NOMO-1 (cell line): ENCODE measurements around the gene BACH2.
A peak's percentile ranks its signal among the peaks of the same experiment; 100 is the strongest.
"Not testable (repeated sequence)": the region's sequence is repeated elsewhere in the genome, so short reads cannot be mapped to it uniquely, and the experiment has no call there.

Experiments
- DNase-seq, 2 experiments: peaks; one replicate each; lab custom pipeline; 2025; ENCODE audit not compliant: unreplicated experiment in 2 of 2; lab: John Stamatoyannopoulos, UW

Gene BACH2

DNA sequence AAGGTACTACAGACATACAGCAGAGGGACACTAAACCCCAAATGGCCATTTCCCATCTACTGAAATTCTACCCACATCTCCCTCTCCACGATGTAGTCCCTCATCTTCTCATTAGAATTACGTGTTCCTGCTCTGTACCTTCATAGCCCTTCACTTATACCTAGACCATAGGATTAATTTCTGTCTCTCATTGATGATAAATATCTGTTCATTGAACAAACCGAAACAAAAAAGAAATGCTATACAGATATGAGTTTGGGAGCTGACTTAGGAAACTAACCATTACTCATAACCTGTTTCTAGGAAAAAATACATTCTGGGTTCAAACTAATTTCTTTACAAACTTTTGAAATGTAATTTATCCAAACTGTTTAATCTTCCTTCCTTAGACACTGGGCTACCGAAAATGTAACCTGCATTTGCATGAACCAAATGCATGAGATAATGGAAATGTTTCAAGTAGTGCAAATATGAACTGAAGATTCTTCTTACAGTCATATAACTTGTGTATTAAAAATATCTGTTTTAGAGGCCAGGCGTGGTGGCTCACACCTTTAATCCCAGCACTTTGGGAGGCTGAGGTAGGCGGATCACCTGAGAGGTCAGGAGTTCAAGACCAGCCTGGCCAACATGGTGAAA lies 317.0 kb downstream of the BACH2 start:
- DNase-seq = no peak

DNA sequence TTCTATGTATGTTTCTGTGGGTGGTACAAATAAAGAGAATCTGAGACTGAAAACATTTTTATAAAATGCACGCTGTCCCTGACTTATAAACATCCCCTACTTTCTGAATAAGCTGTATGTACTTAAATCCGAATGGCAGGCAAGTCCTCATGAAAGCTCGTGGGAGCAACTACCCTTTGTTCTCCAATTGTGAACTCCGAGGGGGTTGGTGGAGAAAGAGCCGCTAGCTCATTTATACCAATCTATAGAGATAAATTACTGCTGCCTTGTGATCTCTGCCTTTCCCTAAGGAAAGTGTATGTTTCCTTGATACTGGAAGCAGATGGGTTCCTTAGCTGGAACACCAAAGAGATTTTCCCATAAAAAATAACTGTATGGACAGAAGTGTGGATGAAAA lies 317.9 kb downstream of the BACH2 start:
- no peak for DNase-seq

DNA sequence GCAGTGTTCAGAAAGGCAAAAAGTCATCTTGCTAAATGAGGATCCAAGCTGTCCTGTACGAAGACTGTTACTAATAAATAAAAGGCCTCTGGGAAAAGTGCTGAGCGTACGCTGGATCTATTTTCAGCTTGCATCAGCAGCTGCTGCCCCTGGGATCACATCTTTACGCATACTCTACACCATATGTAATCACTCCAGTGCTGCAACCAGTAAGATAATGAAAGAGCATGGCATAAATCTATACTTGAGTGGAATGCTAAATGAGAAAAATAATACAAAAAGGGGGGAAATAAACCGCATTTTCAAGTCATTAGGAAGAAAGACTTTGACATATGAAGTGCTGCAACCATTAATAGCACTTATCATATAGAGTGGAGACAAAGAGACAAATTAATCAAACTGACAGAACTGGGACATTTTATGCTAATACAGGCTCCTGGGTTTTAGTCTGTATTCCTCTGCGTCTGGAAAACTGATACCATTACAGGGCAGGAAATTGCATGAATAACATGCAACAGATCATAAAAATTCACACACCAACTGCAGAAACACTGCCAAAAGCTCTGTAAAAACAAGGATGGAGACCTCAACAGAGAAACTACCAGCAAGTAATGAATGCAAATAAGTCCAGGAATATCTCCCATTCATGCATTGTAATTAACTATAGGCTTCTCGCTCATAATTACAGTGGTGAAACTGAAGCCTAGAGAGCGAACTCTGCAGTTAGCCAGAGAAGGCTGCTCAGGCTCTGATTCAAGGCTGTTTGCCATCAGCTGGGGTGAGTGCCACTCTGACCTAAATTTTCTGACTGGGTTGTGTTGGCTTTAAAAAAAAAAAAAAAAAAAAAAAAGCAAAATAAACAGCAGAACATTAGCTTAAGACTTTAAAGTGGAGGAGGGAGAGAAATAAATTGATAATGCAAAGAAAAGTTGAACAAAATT lies 318.6 kb downstream of the BACH2 start:
- no peak for DNase-seq

DNA sequence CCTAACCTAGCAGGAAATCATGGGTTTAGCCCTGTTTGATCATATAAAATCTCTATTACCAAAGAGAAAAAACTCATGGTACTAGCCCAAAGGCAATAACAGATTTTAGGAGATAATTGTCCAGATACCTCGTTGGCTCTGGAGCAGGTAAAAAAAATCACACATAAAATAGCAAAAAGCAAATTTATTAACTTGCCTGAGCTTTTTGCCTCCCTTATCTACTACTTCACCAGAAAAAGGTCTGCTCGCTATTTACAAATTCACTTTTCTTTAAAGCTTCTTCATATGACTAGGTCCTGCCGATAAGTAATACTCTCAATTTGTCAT lies 320.0 kb downstream of the BACH2 start:
- no peak for DNase-seq

DNA sequence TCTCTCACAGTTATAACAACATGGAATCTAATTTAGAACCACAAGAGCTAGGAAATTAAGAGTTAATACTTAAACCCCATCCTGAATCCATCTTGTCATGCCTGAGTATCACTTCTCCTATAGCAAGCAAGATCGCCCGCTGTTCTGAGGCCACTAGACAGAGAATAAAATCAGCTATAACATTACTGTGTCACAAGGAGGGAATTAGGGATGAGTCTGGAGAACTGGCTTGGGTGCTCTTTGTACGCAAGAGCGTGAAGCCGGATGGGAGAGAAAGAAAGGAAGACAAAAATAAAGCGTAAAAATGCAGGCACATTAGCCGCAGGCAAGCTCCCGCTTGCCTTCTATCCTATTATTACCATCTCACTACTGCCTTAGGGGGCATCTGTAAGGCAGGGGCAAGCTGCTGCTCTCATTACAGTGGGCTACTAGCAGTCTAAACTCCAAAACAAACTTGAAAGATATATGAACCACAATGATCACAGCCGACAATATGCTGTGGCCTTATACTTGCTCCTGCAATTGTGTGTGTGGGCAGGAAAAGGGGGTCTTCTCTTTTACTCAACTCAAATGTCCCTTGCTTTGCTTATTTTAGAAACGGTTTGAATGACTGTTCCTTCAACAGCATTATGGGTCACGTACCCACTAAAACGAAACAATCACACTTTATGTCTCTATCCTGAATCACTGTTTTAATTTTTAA lies 320.5 kb downstream of the BACH2 start:
- DNase-seq = no peak

DNA sequence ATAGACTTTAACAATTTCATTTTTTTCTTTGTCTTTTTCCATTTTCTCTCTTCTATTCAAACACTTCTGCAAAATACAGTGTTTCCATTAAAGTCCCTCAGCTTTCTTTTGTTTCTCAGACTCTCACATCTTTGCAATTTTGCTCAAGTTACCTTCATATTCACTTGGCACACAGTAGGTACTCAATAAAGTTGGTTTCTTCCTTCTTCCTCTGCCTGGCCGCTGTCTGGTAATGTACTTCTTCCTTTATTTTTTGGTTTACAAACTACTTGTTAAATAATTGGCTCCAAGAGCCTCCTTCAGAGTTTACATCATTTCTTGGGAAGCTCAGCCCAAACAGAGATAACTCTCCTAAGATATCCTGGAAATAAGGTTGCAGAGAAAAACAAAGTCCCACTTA lies 321.3 kb downstream of the BACH2 start:
- no peak for DNase-seq

DNA sequence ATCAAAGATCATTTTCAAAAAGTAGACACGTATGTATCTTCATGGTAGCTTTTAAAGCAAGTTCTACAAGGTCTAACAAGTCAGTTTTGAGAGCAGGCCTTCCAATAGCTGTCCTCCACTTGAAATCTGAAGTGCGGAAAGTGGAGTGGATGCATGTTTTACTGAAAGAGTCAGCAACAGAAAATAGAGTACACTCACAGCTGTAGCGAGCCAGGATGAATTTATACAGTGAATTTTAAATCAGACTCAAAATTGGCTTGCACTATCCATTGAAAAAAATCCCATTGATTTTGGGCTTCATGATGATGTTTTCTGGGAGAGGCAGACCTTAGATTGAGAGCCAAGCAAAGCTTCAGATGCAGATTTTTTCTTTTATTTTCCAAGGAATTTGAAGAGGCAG lies 321.8 kb downstream of the BACH2 start:
- no peak for DNase-seq

DNA sequence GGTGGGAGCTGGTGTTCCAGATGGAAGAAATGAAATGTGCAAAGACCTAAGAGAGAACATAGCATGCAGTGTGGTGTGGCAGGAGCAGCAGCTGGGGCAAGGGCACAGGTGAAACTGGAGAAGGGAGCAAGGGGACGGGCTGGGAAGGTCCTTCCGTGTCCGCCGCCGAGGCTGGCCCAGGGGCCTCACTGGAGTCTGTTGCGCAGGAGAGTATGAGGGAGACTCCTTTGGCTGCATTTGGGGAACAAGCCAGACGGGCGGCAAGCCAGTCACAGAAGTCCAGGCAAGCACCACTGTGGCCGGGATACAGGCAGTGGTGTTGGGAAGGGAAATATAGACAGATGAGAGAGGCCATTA lies 324.6 kb downstream of the BACH2 start:
- no peak for DNase-seq

DNA sequence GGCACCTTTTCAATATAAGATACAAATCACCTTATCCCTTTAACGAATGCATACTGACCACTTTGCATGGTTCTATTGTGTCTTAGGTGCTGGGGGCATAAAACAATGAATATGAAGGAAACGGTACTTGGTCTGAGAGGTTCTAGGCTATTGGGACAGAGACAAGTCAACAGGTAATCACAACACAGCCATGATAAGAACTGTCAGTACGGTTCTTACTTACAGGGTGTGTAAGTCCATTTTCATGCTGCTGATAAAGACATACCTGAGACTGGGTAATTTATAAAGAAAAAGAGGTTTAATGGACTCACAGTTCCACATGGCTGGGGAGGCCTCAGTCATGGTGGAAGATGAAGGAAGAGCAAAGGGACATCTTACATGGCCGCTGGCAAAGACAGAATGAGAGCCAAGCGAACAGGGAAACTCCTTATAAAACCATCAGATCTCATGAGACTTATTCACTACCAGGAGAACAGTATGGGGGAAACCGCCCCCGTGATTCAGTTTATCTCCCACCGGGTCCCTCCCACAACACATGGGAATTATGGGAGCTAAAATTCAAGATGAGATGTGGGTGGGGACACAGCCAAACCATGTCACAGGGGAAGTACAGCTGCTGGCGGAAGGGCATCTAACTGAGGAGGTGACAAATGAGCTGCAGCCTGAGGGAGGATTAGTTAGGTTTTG lies 325.2 kb downstream of the BACH2 start:
- not testable (repeated sequence) for DNase-seq

DNA sequence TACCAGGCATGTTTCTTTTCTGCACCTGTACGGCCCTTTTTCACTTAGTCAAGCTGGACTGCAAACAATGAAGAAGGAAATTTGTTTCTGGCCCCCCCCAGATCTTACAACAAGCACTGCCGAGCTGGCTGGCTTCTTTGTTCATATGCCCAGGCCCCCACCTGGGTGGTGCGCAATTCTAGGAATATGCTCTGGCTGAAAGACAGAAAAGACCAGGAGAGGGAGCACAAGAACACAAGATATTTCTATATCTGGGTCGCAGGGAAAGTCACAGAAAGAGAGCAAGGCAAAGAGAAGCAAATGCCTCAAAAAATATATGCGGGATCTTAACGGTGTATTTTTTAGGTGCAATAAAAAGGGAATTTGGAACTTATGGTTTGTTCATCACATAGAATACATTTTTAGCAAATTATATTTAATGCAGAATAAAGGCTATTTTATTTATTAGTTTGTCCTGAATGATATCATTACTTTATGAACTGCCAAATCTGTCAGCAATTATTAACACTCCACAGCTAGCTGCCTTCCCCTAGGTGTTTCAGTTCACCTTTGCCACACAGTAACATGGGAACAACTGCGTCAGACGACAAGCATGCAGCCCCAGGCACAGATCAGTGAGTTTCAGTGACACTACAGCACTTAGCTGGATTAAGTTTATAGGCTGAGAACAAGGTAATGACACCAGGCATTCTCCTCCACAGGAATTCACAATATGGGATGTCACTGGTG lies 325.9 kb downstream of the BACH2 start:
- peak; percentile 51 to 70 for DNase-seq

DNA sequence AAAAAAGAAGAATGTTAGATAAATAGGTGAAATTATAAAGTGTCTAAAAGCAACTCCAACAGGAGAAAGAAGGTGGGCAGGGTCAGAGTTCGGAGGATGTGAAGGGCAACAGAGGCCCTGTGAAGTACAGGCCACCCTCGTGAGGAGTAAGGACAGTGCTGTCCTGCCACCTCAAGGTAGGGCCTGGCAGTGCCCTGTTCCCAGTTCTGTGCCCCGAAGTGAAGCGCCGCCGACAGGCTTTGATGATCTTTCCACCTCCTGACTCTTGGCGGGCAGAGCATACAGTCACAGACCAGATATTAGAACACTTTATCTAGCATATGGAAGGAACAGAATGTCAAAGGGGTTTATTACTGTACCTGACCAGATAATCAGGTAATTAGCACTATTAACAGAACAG lies 326.6 kb downstream of the BACH2 start:
- DNase-seq = no peak

DNA sequence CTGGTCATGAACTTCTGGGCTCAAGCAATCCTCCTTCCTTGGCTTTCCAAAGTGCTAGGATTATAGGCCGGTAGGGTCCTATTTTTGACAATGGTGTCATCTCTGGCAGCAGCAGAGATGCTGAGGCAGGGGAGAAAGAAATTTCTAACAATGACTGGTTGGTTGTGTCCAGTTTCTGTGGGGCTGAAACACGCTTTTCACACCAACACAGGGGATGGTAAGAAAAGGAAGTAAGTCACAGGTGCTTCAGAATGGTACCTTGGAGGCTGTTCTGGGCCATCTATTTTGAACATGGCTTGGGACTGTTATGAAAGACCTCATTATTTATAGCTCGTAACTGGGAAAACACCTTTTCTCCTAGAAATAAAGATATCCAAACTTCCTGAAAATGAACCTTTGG lies 329.7 kb downstream of the BACH2 start:
- no peak for DNase-seq

DNA sequence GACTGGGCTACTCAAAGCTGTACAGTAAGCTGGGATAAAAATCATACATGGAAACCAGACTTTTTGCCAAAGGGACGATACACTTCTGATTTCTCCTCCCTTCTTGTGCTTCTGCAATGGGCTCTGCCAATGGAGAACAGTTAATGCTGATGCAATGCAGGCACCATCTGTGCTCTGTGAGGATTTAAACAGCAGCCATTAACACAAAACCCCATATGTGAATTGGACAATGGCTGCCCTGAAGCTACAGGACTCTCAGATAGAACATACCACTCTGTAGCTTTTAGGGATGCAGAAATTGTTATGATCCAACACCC lies 330.5 kb downstream of the BACH2 start:
- no peak for DNase-seq

DNA sequence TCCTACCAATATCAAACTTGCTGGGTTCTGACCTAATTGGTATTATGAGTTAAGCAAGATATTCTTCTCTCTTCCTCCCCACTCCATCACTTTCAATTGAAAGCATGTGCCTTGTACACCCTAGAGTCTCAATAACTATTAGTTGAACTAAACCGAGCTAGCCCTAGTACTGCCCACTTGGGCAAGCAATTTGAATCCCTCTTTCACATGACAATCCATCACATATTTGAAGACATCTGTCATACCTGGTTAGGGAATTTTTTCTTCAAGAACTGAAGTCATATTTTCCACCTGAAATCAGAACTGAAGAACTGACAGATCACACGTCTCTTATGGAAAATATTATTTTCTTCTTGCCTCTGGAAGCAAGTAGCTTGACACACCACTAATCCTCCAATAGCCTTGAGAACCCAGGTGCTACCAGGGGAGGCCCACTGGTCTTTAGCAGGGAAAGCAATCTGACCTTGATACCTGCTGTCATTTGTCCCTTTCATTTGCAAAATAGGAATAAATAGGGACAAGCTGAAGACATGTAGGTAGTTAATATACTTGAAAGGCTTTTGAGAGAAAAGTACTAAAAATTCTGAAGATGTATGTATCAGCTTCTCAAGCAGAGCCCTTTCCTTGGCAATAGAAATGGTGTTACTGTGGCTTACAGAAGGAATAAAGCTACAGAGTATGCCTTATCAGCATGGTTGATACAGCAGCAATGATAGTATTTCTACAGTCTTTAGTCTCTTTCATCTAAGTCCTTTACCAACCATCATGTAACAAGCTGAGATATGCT lies 331.0 kb downstream of the BACH2 start:
- DNase-seq = no peak

DNA sequence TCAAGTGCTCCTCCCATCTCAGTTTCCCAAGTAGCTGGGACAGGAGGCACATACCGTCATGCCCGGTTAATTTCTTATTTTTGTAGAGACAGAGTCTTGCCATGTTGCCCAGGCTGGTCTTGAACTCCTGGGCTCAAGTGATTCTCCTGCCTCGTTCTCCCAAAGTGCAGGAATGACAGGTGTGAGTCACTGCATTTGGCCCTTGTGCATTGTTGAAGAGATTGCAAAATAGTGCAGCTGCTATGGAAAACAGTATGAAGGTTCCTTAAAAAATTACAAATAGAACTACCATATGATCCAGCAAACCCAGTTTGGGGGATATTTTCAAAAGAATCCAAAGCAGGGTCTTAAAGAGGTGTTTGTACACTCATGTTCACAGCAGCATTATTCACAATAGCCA lies 333.3 kb downstream of the BACH2 start:
- DNase-seq = no peak

DNA sequence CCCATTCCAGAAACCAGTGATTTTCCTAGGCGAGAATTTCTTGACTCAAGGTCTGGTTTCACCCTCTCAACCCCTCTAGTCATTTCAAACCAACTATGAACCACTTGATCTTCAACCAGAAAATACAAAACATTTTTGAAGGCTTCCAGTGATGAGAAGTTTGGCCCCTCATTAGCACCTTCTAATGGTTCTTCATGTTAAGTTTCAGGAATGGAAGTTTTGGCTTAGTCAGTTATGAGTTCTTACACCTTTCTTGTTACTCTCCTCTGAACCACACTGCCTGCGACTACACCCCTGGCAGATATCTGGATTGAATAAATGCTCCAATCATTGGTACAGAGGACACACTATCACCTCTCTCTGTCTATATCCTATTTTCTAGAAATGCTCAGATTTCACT lies 335.2 kb downstream of the BACH2 start:
- DNase-seq = no peak

DNA sequence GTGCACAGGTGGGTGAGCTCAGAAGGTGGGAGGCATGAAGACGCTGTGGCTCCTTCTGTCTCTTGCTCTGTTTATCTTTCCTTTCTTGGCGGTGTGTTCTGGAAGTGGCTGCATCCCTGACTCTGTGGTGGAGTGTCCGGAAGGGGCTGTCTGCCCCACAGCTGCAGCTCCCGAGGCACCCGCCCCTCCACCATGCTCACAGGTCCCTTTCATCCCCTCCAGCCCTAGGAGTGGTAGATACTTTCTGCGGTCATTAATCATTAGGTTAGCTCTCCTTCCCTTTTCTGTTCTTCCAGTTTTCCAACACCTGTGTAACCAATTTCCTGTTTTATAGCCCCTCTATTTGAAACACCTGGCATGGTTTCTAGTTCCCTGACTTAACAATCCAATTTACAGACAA lies 336.8 kb downstream of the BACH2 start:
- DNase-seq = no peak

DNA sequence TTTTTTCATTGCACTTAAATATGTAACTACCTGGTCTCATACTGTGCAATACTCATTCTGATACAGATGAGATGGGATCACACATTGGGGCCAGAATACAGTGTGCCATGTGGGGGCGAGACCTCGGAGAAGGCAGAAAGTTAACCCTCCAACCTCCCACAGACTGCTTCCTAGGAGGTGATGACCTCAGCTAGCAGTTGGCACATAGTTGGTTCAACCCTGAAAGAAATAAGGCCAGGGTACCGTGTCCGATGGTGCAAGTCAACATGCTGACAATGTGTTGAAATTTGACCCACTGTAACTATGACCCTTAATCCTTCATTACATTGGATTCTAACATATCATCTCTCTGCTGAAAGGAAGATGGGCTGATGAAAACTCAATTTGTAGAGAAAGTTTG lies 340.5 kb downstream of the BACH2 start:
- no peak for DNase-seq

DNA sequence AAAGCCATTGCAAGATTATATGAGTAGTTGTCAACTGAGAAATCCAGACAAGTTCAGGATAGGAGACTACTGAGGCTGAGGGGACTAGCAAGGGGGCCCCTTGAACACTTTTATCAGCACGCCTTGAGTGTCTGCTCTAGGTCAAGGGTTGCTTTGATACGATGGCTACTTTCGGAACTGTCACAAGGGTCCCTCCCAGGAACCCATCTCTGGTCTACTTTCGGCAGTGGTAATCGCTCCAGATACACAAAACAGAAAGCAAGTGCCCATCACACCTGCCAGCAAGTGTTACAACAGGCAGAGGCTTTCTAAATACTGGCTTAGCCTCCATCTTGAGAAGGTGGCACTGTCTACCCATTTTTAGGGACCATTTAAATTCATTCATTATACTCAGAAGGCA lies 341.3 kb downstream of the BACH2 start:
- DNase-seq = no peak

DNA sequence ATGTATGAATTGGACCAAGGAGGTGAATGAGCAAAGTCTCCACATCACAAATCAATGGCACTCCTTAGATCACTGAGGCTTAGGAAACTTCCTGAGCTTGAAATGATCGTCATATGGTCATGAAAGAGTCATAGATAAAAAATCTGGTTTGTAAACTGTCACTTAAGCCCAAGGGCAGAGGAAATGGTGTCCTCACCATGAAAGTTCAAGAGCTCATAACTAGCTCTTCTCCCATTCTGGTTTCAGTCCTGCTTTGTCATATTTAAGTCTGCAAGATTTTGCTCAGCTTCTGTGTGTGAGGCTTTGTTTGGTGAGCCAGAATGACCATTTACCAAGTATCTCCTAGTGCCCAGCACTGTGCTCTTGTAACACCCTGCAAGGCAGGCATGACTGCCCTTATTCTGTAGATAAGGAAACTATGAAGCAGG lies 341.9 kb downstream of the BACH2 start:
- no peak for DNase-seq
